ENCODE data around the gene DMAP1. TPM values are rescaled to one million over a fixed set of nuclear protein-coding genes. Genes with fewer than 3 reads are reported as not detected.

DMAP1 gene
- total RNA-seq, 2 experiments from 2014 or later: 35.4 to 55.9 TPM

DNA sequence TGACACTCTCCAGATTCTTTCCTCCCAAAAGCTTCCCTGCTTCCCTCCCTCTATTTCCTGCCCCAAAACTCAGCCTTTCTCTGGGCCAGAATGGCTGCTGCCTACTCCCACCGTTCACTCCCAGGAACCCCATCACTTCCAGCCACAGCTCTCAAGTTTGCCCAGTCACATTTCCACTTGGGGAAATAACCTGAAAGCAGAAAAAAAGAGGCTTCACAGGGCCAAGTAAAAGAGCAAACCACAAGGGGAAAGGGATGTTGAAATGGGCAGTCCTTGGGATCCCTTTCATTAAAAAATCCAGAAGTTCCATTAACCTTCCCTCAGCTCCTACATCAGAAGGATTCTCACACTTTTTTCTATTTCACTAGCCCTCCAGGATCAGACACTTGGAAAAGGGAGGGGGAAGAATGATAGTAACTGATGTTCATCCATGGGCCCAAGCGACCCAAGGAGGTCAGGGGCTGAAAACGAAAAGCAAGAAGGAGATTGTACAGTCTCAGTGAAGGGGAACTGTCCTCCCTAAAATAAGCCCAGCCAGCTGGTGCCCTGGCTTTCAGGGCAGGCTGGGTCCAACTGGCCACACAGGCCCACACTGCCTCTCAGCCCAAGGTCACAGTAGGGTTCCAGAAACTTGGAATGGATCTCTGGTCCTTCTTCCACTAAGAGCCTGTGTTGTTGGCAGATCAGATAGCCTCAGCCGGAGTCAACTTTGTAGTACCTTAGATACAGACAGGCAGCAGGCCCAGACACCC is 49.7 kb downstream of the DMAP1 start:
- CTCF ChIA-PET (ENCODE audit: unreplicated experiment): no interaction called here
- no peak overlapping the region for H3K4me3 ChIP-seq (ENCODE audit: low read depth, low read length, poor library complexity, severe bottlenecking)
- POLR2A ChIA-PET: no interaction called here
- BruUV-seq (replicated peaks): no TSS peak
- no peaks in the 10 kb centered on the region for H3K9me3 ChIP-seq (ENCODE audit: low read length)
- H3K27ac ChIP-seq (ENCODE audit: low read depth, low read length, poor library complexity, severe bottlenecking): no peak overlapping the region
- H3K36me3 ChIP-seq (ENCODE audit: insufficient read depth, low read length): no peaks in the 10 kb centered on the region
- H3K4me1 ChIP-seq (ENCODE audit: insufficient read depth, low read length, poor library complexity, severe bottlenecking): no peaks in the 10 kb centered on the region
- no peaks in the 10 kb centered on the region for H3K79me2 ChIP-seq (ENCODE audit: insufficient read depth, low read depth, low read length)
- TF ChIP-seq EZH2phosphoT487 (IDR thresholded peaks at IDR 0.05; ENCODE audit: borderline replicate concordance, low read depth, low read length): no peak
- TF ChIP-seq, protein P1, sequence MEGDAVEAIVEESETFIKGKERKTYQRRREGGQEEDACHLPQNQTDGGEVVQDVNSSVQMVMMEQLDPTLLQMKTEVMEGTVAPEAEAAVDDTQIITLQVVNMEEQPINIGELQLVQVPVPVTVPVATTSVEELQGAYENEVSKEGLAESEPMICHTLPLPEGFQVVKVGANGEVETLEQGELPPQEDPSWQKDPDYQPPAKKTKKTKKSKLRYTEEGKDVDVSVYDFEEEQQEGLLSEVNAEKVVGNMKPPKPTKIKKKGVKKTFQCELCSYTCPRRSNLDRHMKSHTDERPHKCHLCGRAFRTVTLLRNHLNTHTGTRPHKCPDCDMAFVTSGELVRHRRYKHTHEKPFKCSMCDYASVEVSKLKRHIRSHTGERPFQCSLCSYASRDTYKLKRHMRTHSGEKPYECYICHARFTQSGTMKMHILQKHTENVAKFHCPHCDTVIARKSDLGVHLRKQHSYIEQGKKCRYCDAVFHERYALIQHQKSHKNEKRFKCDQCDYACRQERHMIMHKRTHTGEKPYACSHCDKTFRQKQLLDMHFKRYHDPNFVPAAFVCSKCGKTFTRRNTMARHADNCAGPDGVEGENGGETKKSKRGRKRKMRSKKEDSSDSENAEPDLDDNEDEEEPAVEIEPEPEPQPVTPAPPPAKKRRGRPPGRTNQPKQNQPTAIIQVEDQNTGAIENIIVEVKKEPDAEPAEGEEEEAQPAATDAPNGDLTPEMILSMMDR (conservative IDR thresholded peaks at IDR 0.05; ENCODE audit: low read length): no peak
- intact Hi-C loops (cut with micrococcal nuclease; ENCODE audit: unreplicated experiment): no loop called here
- no peak overlapping the region for H3K4me2 ChIP-seq (ENCODE audit: low read length)
- no peaks in the 10 kb centered on the region for H3K9me2 ChIP-seq (ENCODE audit: insufficient read depth, low read length)
- no peak for DNase-seq (ENCODE audit: low spot score)
- no peak overlapping the region for H2AFZ ChIP-seq (ENCODE audit: low read length)
- no peaks in the 10 kb centered on the region for H4K20me1 ChIP-seq (ENCODE audit: insufficient read depth, low read length)

DNA sequence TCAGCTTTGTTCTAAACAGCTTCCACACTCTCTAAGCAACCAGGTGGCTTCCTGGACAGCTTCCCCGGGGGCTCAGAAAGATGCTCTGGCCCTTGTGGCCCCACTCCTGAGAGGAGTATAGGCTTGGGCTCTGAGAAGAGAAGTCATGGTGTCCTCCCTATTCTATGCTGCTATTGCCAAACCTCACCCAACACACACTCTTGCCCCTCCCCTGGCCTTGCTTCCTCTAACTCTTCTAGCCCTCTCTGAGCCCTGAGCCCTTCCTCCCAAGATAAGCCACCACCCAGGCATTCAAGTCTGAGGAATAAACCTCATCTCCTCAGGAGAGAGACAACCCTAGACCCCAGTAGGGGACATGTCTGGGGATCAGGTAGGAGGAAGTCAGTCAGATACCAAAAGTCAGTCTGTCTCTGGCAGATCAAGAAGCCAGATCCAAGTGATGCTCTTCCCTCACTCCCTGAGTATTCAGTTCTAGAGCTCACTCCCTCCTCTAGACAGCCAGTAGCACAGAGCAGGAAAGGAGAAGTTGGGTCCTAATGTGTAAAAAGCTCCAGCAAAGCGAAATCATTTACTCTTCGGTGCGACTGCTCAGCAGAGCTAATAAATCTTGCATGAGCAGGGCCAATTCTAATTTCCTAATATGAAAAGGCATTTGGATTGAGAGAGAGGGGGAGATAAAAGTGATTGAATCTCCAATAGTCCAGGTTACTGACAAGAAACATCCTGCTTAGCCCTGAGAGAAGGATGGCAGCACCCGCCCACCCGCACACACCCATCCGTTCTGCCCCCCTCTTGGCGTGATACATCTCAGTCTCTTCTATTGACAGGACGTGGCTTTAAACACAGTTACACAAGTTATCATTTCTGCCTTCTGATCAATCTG is 50.5 kb downstream of the DMAP1 start:
- no TSS peak for BruUV-seq (replicated peaks)
- Histone ChIP-seq H3K4me2 (ENCODE audit: low read length) (no peak overlapping the region), H3K36me3 (ENCODE audit: insufficient read depth, low read length) (no peaks in the 10 kb centered on the region), H3K9me2 (ENCODE audit: insufficient read depth, low read length) (no peaks in the 10 kb centered on the region), H3K4me3 (ENCODE audit: low read depth, low read length, poor library complexity, severe bottlenecking) (no peak overlapping the region), H4K20me1 (ENCODE audit: insufficient read depth, low read length) (no peaks in the 10 kb centered on the region), H2AFZ (ENCODE audit: low read length) (no peak overlapping the region), H3K4me1 (ENCODE audit: insufficient read depth, low read length, poor library complexity, severe bottlenecking) (no peaks in the 10 kb centered on the region), H3K79me2 (ENCODE audit: insufficient read depth, low read depth, low read length) (no peaks in the 10 kb centered on the region), H3K9me3 (ENCODE audit: low read length) (no peaks in the 10 kb centered on the region), H3K27ac (ENCODE audit: low read depth, low read length, poor library complexity, severe bottlenecking) (no peak overlapping the region)
- ChIA-PET POLR2A (no interaction called here), CTCF (ENCODE audit: unreplicated experiment) (no interaction called here)
- no peak for DNase-seq (ENCODE audit: low spot score)
- intact Hi-C loops (cut with micrococcal nuclease; ENCODE audit: unreplicated experiment): no loop called here
- TF ChIP-seq EZH2phosphoT487 (IDR thresholded peaks at IDR 0.05; ENCODE audit: borderline replicate concordance, low read depth, low read length): no peak
- TF ChIP-seq, protein P1 (conservative IDR thresholded peaks at IDR 0.05; ENCODE audit: low read length): no peak

DNA sequence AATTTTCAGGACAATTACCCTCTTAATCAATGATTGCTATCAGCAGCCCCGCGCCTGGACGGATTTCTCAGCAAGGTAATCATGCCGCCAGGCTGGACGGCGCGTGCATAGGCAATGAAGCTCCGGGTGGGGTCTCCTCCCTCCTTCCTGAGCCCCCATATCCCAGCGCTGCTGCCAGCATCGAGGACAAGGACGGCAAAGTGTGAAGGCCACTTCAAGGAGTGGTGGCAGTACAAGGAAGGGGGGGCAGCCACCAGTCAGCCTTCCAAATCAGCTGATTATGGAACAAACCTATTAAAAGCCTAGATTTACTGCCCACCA is 51.1 kb downstream of the DMAP1 start:
- no peaks in the 10 kb centered on the region for H3K4me1 ChIP-seq (ENCODE audit: insufficient read depth, low read length, poor library complexity, severe bottlenecking)
- CTCF ChIA-PET (ENCODE audit: unreplicated experiment): no interaction called here
- no TSS peak for BruUV-seq (replicated peaks)
- H4K20me1 ChIP-seq (ENCODE audit: insufficient read depth, low read length): no peaks in the 10 kb centered on the region
- intact Hi-C loops (cut with micrococcal nuclease; ENCODE audit: unreplicated experiment): no loop called here
- H3K36me3 ChIP-seq (ENCODE audit: insufficient read depth, low read length): no peaks in the 10 kb centered on the region
- no peak overlapping the region for H2AFZ ChIP-seq (ENCODE audit: low read length)
- no peak overlapping the region for H3K4me3 ChIP-seq (ENCODE audit: low read depth, low read length, poor library complexity, severe bottlenecking)
- no peak overlapping the region for H3K4me2 ChIP-seq (ENCODE audit: low read length)
- H3K27ac ChIP-seq (ENCODE audit: low read depth, low read length, poor library complexity, severe bottlenecking): no peak overlapping the region
- TF ChIP-seq, protein P1 (conservative IDR thresholded peaks at IDR 0.05; ENCODE audit: low read length): no peak
- no peak for TF ChIP-seq EZH2phosphoT487 (IDR thresholded peaks at IDR 0.05; ENCODE audit: borderline replicate concordance, low read depth, low read length)
- no peaks in the 10 kb centered on the region for H3K9me3 ChIP-seq (ENCODE audit: low read length)
- POLR2A ChIA-PET: no interaction called here
- no peak for DNase-seq (ENCODE audit: low spot score)
- no peaks in the 10 kb centered on the region for H3K79me2 ChIP-seq (ENCODE audit: insufficient read depth, low read depth, low read length)
- H3K9me2 ChIP-seq (ENCODE audit: insufficient read depth, low read length): no peaks in the 10 kb centered on the region
